HG02852 (cell line): ENCODE results near the gene MINAR1.

ENCODE experiments used
- ATAC-seq: cut with Tn5 transposase; IDR thresholded peaks from one replicate; pipeline ENCODE4 v1.9.1; 2021; ENCODE audit warnings: mild to moderate bottlenecking, moderate library complexity; ENCODE audit not compliant: unreplicated experiment

MINAR1 gene

GRCh38 chr15:79432345-79433275, 474 bp downstream of the MINAR1 start:
- ATAC-seq = no peak

DNA sequence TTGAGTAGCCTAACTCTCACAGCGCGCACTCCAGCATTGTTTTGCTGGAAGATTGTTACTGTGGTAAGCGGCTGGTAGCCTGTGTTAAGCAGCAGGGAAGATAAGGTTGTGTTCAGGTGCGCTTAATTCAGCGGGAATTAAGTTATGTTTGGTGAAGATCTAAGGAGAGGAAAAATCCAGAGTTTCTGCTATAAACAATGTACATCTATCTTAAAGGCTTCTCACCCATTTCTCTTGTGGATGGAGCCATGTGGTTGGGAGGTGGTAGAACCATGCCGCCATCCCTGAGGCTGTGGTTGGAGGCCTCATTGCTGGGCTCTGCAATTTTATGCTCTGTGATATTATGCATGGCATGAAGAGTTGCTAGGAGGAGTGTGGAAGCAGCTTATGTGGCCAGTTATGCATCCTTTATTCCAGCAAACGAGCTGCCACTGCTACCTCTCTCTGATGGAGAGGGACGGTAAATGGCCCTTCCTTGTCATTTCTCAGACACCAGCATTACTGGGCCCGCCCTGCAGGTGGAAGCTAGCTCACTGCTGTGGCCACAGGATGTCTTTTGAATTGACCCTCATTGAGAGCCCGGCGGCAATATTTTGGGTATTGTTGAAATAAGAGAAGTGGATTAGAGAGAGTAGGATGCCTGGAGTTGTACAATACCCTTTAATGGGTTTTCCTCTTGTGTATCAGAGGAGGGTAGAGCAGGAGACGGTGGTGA, 1.3 kb downstream of the MINAR1 start:
- ATAC-seq = no peak

- no peak for ATAC-seq
Observed at GRCh38 chr15:79434361-79434760, 2.2 kb downstream of the MINAR1 start.

GRCh38 chr15:79436037-79436780, 4.1 kb downstream of the MINAR1 start:
- ATAC-seq = no peak

GRCh38 chr15:79437275-79438000, 5.3 kb downstream of the MINAR1 start:
- ATAC-seq = no peak

- no peak for ATAC-seq
Observed at GRCh38 chr15:79439236-79439635, 7.1 kb downstream of the MINAR1 start.

GRCh38 chr15:79440355-79440908, 8.3 kb downstream of the MINAR1 start:
- ATAC-seq = no peak

- ATAC-seq = no peak
Observed at GRCh38 chr15:79442911-79443310, 10.8 kb downstream of the MINAR1 start.

DNA sequence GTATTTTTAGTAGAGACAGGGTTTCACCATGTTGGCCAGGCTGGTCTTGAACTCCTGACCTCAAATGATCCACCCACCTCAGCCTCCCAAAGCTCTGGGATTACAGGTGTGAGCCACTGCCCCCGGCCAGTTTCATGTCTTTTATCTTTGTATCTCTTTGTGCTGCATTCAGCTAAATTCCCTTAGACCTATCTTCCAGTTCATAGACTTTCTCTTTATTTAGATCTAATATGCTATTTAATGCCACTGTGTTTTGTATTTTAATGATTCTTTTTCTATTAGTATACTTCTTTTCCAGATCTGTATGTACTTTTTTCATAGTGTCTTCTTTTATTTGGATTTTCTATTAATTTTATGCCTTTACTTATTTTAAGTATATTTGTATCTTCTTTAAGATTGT, 14.9 kb downstream of the MINAR1 start:
- ATAC-seq = no peak

GRCh38 chr15:79450648-79451047, 18.5 kb downstream of the MINAR1 start:
- no peak for ATAC-seq

DNA sequence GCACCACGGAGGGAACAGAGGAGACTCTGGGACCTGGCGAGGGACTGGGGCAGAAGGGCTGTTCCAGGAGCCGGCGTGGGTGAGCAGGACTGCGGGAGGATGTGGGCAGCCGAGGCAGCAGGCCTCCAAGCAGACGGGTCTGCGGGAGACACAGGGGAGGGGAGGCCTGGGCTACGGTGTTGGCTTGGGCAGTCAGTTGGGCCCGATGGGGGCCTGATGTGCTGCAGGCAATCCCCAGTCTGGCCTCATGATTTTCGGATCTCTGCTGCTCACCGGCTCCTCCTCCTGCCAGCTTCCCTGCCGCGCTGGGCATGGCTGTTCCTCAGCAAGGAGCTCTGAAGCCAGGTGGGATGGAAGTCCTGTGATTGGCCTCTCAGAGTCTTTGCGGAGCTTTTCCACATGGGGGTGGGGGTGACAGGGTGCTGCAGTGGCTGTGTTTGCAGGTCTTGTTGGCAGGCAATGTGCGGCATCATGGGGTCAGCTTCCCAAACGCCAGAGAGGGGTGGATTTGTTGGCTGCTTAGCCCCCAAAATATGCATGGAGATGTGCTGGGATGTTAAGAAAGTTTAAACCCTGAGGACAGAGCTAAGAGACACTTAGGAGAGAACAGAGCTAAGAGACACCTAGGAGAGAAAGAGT, 19.3 kb downstream of the MINAR1 start:
- ATAC-seq = no peak

DNA sequence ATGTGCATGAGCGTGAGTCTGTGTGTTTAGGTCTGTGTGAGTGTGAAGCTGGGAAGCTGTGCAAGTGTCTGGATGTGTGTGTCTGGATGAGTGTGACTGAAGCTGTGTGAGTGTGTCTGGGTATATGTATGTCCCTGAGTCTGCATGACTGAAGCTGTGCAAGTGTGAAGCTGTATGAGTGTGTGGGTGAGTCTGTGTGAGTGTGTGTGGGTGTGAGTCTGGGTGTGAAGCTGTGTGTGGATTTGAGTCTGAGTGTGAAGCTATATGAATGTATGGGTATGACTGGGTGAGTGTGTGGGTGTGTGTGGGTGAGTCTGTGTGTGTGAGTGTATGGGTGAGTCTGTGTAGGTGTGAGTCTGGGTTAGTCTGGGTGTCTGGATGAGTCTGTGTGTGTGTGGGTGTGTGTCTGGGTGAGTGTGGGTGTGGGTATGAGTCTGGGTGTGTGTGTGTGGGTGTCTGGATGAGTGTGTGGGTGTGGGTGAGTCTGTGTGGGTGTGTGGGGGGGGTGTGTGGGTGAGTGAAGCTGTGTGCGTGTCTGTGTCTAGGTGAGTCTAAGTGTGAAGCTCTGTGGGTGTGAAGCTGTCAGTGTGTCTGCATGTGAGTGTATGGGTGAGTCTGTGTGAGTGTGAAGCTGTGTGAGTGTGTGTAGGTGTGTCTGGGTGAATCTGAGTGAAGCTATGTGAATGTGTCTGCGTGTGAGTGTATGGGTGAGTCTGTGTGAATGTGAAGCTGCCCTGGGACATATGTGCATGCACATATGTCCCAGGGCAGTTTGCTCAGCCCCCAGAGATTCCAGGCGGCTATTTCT, 20.3 kb downstream of the MINAR1 start:
- no peak for ATAC-seq

GRCh38 chr15:79453446-79453845, 21.3 kb downstream of the MINAR1 start:
- no peak for ATAC-seq

GRCh38 chr15:79454063-79454462, 21.9 kb downstream of the MINAR1 start:
- no peak for ATAC-seq

GRCh38 chr15:79455361-79455760, 23.2 kb downstream of the MINAR1 start:
- ATAC-seq = no peak

GRCh38 chr15:79455943-79456342, 23.8 kb downstream of the MINAR1 start:
- ATAC-seq = no peak

DNA sequence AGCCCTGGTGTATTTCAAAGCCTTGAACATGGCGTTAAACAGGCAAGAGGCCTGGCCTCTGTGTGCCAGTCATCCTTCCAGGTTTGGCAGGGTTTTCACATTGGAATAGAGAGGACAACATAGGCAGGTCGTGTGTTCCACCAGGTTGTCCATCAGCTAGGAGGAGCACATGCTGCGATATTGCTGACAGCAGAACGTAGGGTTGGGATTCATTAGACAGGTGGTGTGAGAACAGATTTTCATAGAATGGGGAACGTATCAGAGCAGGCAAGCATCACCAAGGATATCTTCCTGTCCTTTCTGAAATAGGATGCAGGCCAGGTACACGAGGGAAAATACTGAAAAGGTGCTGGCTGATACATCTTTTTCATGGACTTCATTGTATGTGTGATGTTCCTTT, 26.4 kb downstream of the MINAR1 start:
- ATAC-seq = no peak

DNA sequence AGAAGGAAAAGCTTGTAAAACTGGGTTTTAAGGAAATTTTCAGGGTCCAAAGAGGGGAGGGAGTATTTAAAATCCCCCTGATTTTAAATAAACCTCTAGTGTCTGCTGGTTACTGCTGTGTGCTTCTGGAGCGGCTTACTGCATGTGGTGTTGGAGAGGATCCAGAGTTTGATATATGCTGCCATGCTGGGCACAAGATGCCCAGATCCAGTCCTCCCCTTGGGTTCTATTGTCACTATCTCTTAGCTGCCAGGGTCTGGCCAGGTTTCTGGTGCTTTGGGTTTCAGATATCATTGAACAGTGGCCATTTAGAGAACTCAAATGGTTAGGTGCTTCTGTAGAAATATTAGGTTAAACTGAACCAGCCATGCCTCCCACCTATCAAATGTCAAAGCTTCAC, 27.5 kb downstream of the MINAR1 start:
- no peak for ATAC-seq
